SK-N-SH treated with all-trans-retinoic acid at 6 μM for 48 hours (cell line): ENCODE data around the gene LMAN2.

Source experiments
- ATAC-seq: fragments of 200-7000 bp; cut with Tn5 transposase; 3 replicates; pipeline ENCODE4 v1.9.1; 2020; ENCODE audit warnings: mild to moderate bottlenecking, moderate library complexity
- ARNTL ChIP-seq: fragments of 450-650 bp; formaldehyde crosslinking; IDR thresholded peaks from 2 replicates; pipeline ENCODE4 v1.5.0; 2020; ENCODE audit warnings: low read depth, mild to moderate bottlenecking, moderate library complexity, borderline replicate concordance
- BACH2 ChIP-seq: fragments of 250-450 bp; sonication (Bioruptor Pico); IDR thresholded peaks from 2 replicates; pipeline ENCODE4 v1.9.0; 2021; ENCODE audit warnings: mild to moderate bottlenecking, borderline replicate concordance
- CREB5 ChIP-seq: fragments of 250-450 bp; sonication (Bioruptor Pico); IDR thresholded peaks from 2 replicates; pipeline ENCODE4 v1.5.1; 2020; ENCODE audit warnings: low read depth, mild to moderate bottlenecking, moderate library complexity
- CSDC2 ChIP-seq: fragments of 250-450 bp; sonication (Bioruptor Pico); IDR thresholded peaks from 2 replicates; pipeline ENCODE4 v1.5.0; 2020; ENCODE audit warnings: mild to moderate bottlenecking, moderate library complexity
- CSRNP3 ChIP-seq: fragments of 250-450 bp; sonication (Bioruptor Pico); IDR thresholded peaks from 2 replicates; pipeline ENCODE4 v1.5.1; 2021; ENCODE audit warnings: mild to moderate bottlenecking, moderate library complexity
- ESRRG ChIP-seq: fragments of 250-450 bp; sonication (Bioruptor Pico); IDR thresholded peaks from 2 replicates; pipeline ENCODE4 v1.6.1; 2021; ENCODE audit warnings: mild to moderate bottlenecking
- GLIS3 ChIP-seq: fragments of 250-450 bp; sonication (Bioruptor Pico); IDR thresholded peaks from 2 replicates; pipeline ENCODE4 v1.5.0; 2020; ENCODE audit warnings: mild to moderate bottlenecking, moderate library complexity
- ISL1 ChIP-seq: fragments of 250-450 bp; sonication (Bioruptor Pico); IDR thresholded peaks from 2 replicates; pipeline ENCODE4 v2.1.2; 2022; ENCODE audit warnings: mild to moderate bottlenecking, moderate library complexity
- PATZ1 ChIP-seq: fragments of 250-450 bp; sonication (Bioruptor Pico); IDR thresholded peaks from 2 replicates; pipeline ENCODE4 v1.8.0; 2020; ENCODE audit warnings: mild to moderate bottlenecking, moderate library complexity, borderline replicate concordance
- PPARA ChIP-seq: fragments of 250-450 bp; sonication (Bioruptor Pico); IDR thresholded peaks from 2 replicates; pipeline ENCODE4 v1.5.0; 2020; ENCODE audit warnings: mild to moderate bottlenecking, borderline replicate concordance
- RARB ChIP-seq: fragments of 250-450 bp; sonication (Bioruptor Pico); IDR thresholded peaks from 2 replicates; pipeline ENCODE4 v1.8.0; 2021; ENCODE audit warnings: mild to moderate bottlenecking, moderate library complexity
- SNAI2 ChIP-seq: fragments of 250-450 bp; sonication (Bioruptor Pico); IDR thresholded peaks from 2 replicates; pipeline ENCODE4 v1.5.0; 2020; ENCODE audit warnings: mild to moderate bottlenecking, moderate library complexity
- TCF4 ChIP-seq: fragments of 250-450 bp; sonication (Bioruptor Pico); IDR thresholded peaks from 2 replicates; pipeline ENCODE4 v1.8.0; 2021; ENCODE audit warnings: mild to moderate bottlenecking, moderate library complexity, borderline replicate concordance
- TOX ChIP-seq: fragments of 250-450 bp; sonication (Bioruptor Pico); IDR thresholded peaks from 2 replicates; pipeline ENCODE4 v1.8.0; 2021; ENCODE audit warnings: mild to moderate bottlenecking, moderate library complexity, borderline replicate concordance
- TSHZ2 ChIP-seq: fragments of 250-450 bp; sonication (Bioruptor Pico); IDR thresholded peaks from 2 replicates; pipeline ENCODE4 v1.5.0; 2020; ENCODE audit warnings: mild to moderate bottlenecking, moderate library complexity
- ZC3H10 ChIP-seq: fragments of 250-450 bp; sonication (Bioruptor Pico); IDR thresholded peaks from 2 replicates; pipeline ENCODE4 v1.5.1; 2021; ENCODE audit warnings: mild to moderate bottlenecking, moderate library complexity
- ZFP3 ChIP-seq: fragments of 250-450 bp; sonication (Bioruptor Pico); IDR thresholded peaks from 2 replicates; pipeline ENCODE4 v1.5.0; 2020; ENCODE audit warnings: mild to moderate bottlenecking, moderate library complexity
- ZFP30 ChIP-seq: fragments of 450-650 bp; formaldehyde crosslinking; IDR thresholded peaks from 2 replicates; pipeline ENCODE4 v1.5.0; 2022; ENCODE audit warnings: mild to moderate bottlenecking, moderate library complexity
- ZNF565 ChIP-seq: fragments of 450-650 bp; formaldehyde crosslinking; conservative IDR thresholded peaks from 2 replicates; pipeline ENCODE4 v1.5.0; 2020; ENCODE audit warnings: low read depth, mild to moderate bottlenecking, moderate library complexity
- ZNF70 ChIP-seq: fragments of 450-650 bp; formaldehyde crosslinking; IDR thresholded peaks from 2 replicates; pipeline ENCODE4 v1.5.0; 2020; ENCODE audit warnings: mild to moderate bottlenecking, moderate library complexity
- ZNF8 ChIP-seq: fragments of 450-650 bp; formaldehyde crosslinking; IDR thresholded peaks from 2 replicates; pipeline ENCODE4 v1.5.0; 2020; ENCODE audit warnings: mild to moderate bottlenecking, moderate library complexity

Gene LMAN2

GRCh38 chr5:177295924-177296323 lies 55.5 kb downstream of the LMAN2 start:
- ATAC-seq, result no peak
- TF ChIP-seq GLIS3 (CRISPR knock-in tag), result no peak
- no peak for TF ChIP-seq TOX (CRISPR knock-in tag)
- TF ChIP-seq ZNF565 (CRISPR knock-in tag), result no peak
- no peak for TF ChIP-seq ZNF8 (CRISPR knock-in tag)
- TF ChIP-seq TCF4 (CRISPR knock-in tag), result no peak
- TF ChIP-seq ZFP3, result no peak
- TF ChIP-seq CSRNP3 (CRISPR knock-in tag), result no peak
- TF ChIP-seq ZFP30 (CRISPR knock-in tag), result no peak
- no peak for TF ChIP-seq PATZ1 (CRISPR knock-in tag)
- no peak for TF ChIP-seq PPARA (CRISPR knock-in tag)
- no peak for TF ChIP-seq SNAI2 (CRISPR knock-in tag)
- no peak for TF ChIP-seq ISL1 (CRISPR knock-in tag)
- no peak for TF ChIP-seq BACH2 (CRISPR knock-in tag)

GRCh38 chr5:177294632-177295031 lies 56.8 kb downstream of the LMAN2 start:
- TF ChIP-seq ZNF8 (CRISPR knock-in tag) (no peak), CSDC2 (CRISPR knock-in tag) (no peak), ZNF565 (CRISPR knock-in tag) (no peak), ZC3H10 (CRISPR knock-in tag) (no peak), ZNF70 (CRISPR knock-in tag) (no peak), PATZ1 (CRISPR knock-in tag) (no peak), SNAI2 (CRISPR knock-in tag) (no peak), PPARA (CRISPR knock-in tag) (no peak), RARB (no peak), CSRNP3 (CRISPR knock-in tag) (no peak), CREB5 (CRISPR knock-in tag) (no peak), ARNTL (no peak), ISL1 (CRISPR knock-in tag) (no peak), ZFP30 (CRISPR knock-in tag) (no peak), ESRRG (CRISPR knock-in tag) (no peak), GLIS3 (CRISPR knock-in tag) (no peak), TSHZ2 (CRISPR knock-in tag) (no peak), TOX (CRISPR knock-in tag) (no peak), ZFP3 (no peak), TCF4 (CRISPR knock-in tag) (no peak)
- no peak for ATAC-seq
